22Rv1 (cell line): ENCODE data around the gene CSMD2.

Experiments
- CTCF ChIP-seq: fragments of 450-650 bp; IDR thresholded peaks from 2 replicates; pipeline ENCODE4 v1.5.1; 2017; ENCODE audit warnings: mild to moderate bottlenecking
- ZFX ChIP-seq: fragments of 450-650 bp; IDR thresholded peaks from 2 replicates; pipeline ENCODE4 v1.6.1; 2017; ENCODE audit warnings: antibody characterized with exemption, borderline replicate concordance

GRCh38 chr1:33640114-33640660, 524.8 kb downstream of the CSMD2 start:
- TF ChIP-seq CTCF = no peak
- TF ChIP-seq ZFX = no peak
